OCI-LY3 (cell line): Measurements from ENCODE around the gene CPEB1.

Experiments used
- EZH2phosphoT487 ChIP-seq: fragments of 200-600 bp; shearing (Covaris generic); IDR thresholded peaks from 2 replicates; pipeline ENCODE4 v1.6.1; 2018; ENCODE audit warnings: antibody characterized with exemption, mixed run types, low read depth
- TF ChIP-seq, protein P1 (sequence below): fragments of 200-600, 300-600 bp; sonication (generic); IDR thresholded peaks from 2 replicates; pipeline ENCODE4 v1.5.1; 2014; ENCODE audit warnings: antibody characterized with exemption, low read length, low read depth

DNA sequence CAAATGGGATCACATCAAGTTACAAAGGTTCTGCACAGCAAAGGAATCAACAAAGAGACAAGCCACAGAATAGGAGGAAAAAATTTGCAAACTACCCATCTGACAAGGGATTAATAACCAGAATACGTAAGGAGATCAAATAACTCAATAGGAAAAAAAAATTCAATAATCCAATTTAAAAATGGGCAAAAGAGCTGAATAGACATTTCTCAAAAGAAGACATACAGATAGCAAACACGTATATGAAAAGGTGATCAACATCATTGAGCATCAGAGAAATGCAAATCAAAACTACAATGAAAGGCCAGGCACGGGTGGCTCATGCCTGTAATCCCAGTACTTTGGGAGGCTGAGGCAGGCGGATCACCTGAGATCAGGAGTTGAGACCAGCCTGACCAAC is 23.5 kb upstream of the CPEB1 start:
- TF ChIP-seq, protein P1, sequence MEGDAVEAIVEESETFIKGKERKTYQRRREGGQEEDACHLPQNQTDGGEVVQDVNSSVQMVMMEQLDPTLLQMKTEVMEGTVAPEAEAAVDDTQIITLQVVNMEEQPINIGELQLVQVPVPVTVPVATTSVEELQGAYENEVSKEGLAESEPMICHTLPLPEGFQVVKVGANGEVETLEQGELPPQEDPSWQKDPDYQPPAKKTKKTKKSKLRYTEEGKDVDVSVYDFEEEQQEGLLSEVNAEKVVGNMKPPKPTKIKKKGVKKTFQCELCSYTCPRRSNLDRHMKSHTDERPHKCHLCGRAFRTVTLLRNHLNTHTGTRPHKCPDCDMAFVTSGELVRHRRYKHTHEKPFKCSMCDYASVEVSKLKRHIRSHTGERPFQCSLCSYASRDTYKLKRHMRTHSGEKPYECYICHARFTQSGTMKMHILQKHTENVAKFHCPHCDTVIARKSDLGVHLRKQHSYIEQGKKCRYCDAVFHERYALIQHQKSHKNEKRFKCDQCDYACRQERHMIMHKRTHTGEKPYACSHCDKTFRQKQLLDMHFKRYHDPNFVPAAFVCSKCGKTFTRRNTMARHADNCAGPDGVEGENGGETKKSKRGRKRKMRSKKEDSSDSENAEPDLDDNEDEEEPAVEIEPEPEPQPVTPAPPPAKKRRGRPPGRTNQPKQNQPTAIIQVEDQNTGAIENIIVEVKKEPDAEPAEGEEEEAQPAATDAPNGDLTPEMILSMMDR, result no peak
- no peak for TF ChIP-seq EZH2phosphoT487
